GM15510 (cell line): ENCODE results near the gene LCN10.

Source experiments
- POLR2A ChIP-seq: IDR thresholded peaks from 3 replicates; pipeline ENCODE4 v1.6.1; 2011; ENCODE audit warnings: borderline replicate concordance; ENCODE audit not compliant: insufficient read length; ENCODE audit errors: extremely low read depth

Gene LCN10

GRCh38 chr9:136705564-136705963, 37.2 kb downstream of the LCN10 start:
- no peak for TF ChIP-seq POLR2A

- no peak for TF ChIP-seq POLR2A
Measured at GRCh38 chr9:136703276-136703860, 39.4 kb downstream of the LCN10 start.

- TF ChIP-seq POLR2A = no peak
Measured at GRCh38 chr9:136701668-136702053, 41.1 kb downstream of the LCN10 start.

GRCh38 chr9:136700959-136701667, 41.6 kb downstream of the LCN10 start:
- no peak for TF ChIP-seq POLR2A

GRCh38 chr9:136700304-136700703, 42.4 kb downstream of the LCN10 start:
- no peak for TF ChIP-seq POLR2A

GRCh38 chr9:136698635-136699246, 44.0 kb downstream of the LCN10 start:
- TF ChIP-seq POLR2A = no peak

- no peak for TF ChIP-seq POLR2A
Measured at GRCh38 chr9:136697821-136698526, 44.8 kb downstream of the LCN10 start.

- no peak for TF ChIP-seq POLR2A
Measured at GRCh38 chr9:136697146-136697820, 45.5 kb downstream of the LCN10 start.

GRCh38 chr9:136696502-136696901, 46.2 kb downstream of the LCN10 start:
- no peak for TF ChIP-seq POLR2A

GRCh38 chr9:136695955-136696354, 46.8 kb downstream of the LCN10 start:
- TF ChIP-seq POLR2A = no peak

- no peak for TF ChIP-seq POLR2A
Measured at GRCh38 chr9:136695435-136695895, 47.3 kb downstream of the LCN10 start.

GRCh38 chr9:136694872-136695247, 47.9 kb downstream of the LCN10 start:
- TF ChIP-seq POLR2A = no peak

- no peak for TF ChIP-seq POLR2A
Measured at GRCh38 chr9:136694163-136694871, 48.4 kb downstream of the LCN10 start.

GRCh38 chr9:136693490-136694162, 49.1 kb downstream of the LCN10 start:
- no peak for TF ChIP-seq POLR2A
